Neural progenitor cell (in vitro differentiated cells): ENCODE measurements around the gene MBP.

Experiments used
- CTCF ChIP-seq: fragments of 200-600 bp; sonication (generic); IDR thresholded peaks from 2 replicates; pipeline ENCODE4 v1.5.1; 2017; ENCODE audit warnings: antibody characterized with exemption, mild to moderate bottlenecking
- EZH2phosphoT487 ChIP-seq: fragments of 200-600 bp; sonication (generic); IDR thresholded peaks from 2 replicates; pipeline ENCODE4 v1.6.1; 2017; ENCODE audit warnings: antibody characterized with exemption

- no peak for TF ChIP-seq CTCF
- TF ChIP-seq EZH2phosphoT487, result no peak
Observed at GRCh38 chr18:77098029-77098428, 34.6 kb downstream of the MBP start.
